ENCODE data around the gene SLC36A3. TPM values are rescaled to one million over a fixed set of nuclear protein-coding genes. Genes with fewer than 3 reads are reported as not detected.

The SLC36A3 gene
- total and polyA plus RNA-seq, 2 of the 8 experiments (the other 6 are each of a cell fraction or from before 2014, with no cell fraction given): not detected

DNA sequence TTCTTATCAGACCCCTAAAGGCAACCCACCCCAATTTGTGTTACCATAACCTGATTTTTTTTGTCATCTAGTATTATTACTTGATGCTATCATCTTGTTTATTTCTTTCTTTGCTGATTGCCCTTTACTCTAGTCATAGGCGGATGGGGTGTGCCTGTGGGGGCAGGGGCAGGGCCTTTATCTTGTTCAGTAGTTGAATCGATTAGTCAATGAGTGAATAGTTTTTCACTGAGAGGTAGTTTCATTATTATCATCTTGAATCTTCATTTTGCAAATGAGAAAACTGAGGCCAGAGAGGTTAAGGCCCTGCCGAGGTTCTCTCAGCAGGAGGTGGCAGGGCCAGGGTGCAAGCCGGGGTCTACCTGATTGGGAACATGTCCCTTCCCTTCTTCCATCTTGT is 60.0 kb downstream of the SLC36A3 start:
- no peak overlapping the region for H3K27ac ChIP-seq (ENCODE audit: low read depth, low read length)
- ChIA-PET CTCF (ENCODE audit: partially characterized antibody) (interaction anchor here (7.4 kb wide), 1 partner anchor 15 kb away, joined by 75 read pairs; no protein-coding TSS in a partner anchor), POLR2A (ENCODE audit: partially characterized antibody) (no interaction called here)
- H4K20me1 ChIP-seq (replicated peaks in 1 of 2; ENCODE audit: control insufficient read depth in 1 of 2, insufficient read depth in 2 of 2, low read length in 2 of 2): no peaks in the 10 kb centered on the region
- H4K5ac ChIP-seq (ENCODE audit: insufficient read length, low read depth, low read length): no peak overlapping the region
- H3K79me2 ChIP-seq (ENCODE audit: control insufficient read depth in 1 of 2, insufficient read depth in 2 of 2, low read length in 2 of 2): no peaks in the 10 kb centered on the region
- H3K9me3 ChIP-seq (ENCODE audit: insufficient read depth in 2 of 2, low read depth in 1 of 2, low read length in 1 of 2): no peaks in the 10 kb centered on the region
- H2BK5ac ChIP-seq (ENCODE audit: low read depth, low read length): no peak overlapping the region
- no peak for DNase-seq (ENCODE audit: low read depth in 1 of 2, low spot score in 2 of 2)
- H3K4me3 ChIP-seq (ENCODE audit: extremely low read depth in 1 of 4, insufficient read depth in 2 of 4, low read depth in 3 of 4, low read length in 4 of 4): no peak overlapping the region
- H4K8ac ChIP-seq (ENCODE audit: extremely low read depth, insufficient read depth, low read length): no peak overlapping the region
- no peak for FAIRE-seq
- H2BK15ac ChIP-seq (ENCODE audit: low read length): no peak overlapping the region
- no peak overlapping the region for H4K91ac ChIP-seq (replicated peaks; ENCODE audit: insufficient read length, low read length)
- H3K18ac ChIP-seq (ENCODE audit: extremely low read depth, low read length): no peak overlapping the region
- H3K23ac ChIP-seq (ENCODE audit: insufficient read length): no peak overlapping the region
- H3K14ac ChIP-seq (ENCODE audit: insufficient read length): no peak overlapping the region
- H3K4ac ChIP-seq (replicated peaks; ENCODE audit: insufficient read length, low read depth, low read length): no peak overlapping the region
- H3K79me1 ChIP-seq (ENCODE audit: low read depth, low read length): no peaks in the 10 kb centered on the region
- H3K4me2 ChIP-seq (ENCODE audit: insufficient read depth in 1 of 2, low read depth in 2 of 2, low read length in 2 of 2): no peak overlapping the region
- H2BK20ac ChIP-seq (ENCODE audit: low read length): no peak overlapping the region
- no peak overlapping the region for H3K9ac ChIP-seq (replicated peaks in 1 of 4; ENCODE audit: extremely low read depth in 1 of 4, low read depth in 3 of 4, low read length in 3 of 4)
- no peak overlapping the region for H2BK120ac ChIP-seq (replicated peaks; ENCODE audit: low read depth, low read length)
- WGBS, 2 experiments (ENCODE audit: extremely low coverage in 1 of 2, insufficient coverage in 1 of 2, insufficient read length in 1 of 2, insufficient replicate concordance in 2 of 2, low coverage in 1 of 2, low lambda C conversion rate in 2 of 2, missing lambda C conversion rate in 1 of 2): 87% methylated on average over 4 of the region's 4 CpGs; no CpG with 5 or more reads in 1 of the 2 experiments
- H3K56ac ChIP-seq (replicated peaks; ENCODE audit: insufficient read length, low read depth, low read length): no peak overlapping the region
- no peak overlapping the region for H2AK5ac ChIP-seq (ENCODE audit: low read depth, low read length)
- H3K36me3 ChIP-seq (ENCODE audit: control insufficient read depth in 2 of 4, insufficient read depth in 4 of 4, low read length in 3 of 4): no peaks in the 10 kb centered on the region; a peak in 1 of 8 replicates
- no peak overlapping the region for H2AFZ ChIP-seq (ENCODE audit: low read length)
- H2BK12ac ChIP-seq (ENCODE audit: low read depth, low read length): no peak overlapping the region
- H3K27me3 ChIP-seq (replicated peaks in 1 of 4; ENCODE audit: control insufficient read depth in 3 of 4, extremely low read depth in 1 of 4, insufficient read depth in 3 of 4, low read length in 3 of 4): no peaks in the 10 kb centered on the region
- no peaks in the 10 kb centered on the region for H3K23me2 ChIP-seq (ENCODE audit: low read depth, low read length)
- peaks cover 2 to 6% (median 6%) of the 10 kb centered on the region in 4 experiments; a peak in 5 of 7 replicates for H3K4me1 ChIP-seq (replicated peaks in 1 of 4; ENCODE audit: control insufficient read depth in 3 of 4, insufficient read depth in 4 of 4, low read length in 3 of 4)
- no peak for TF ChIP-seq RNF2 (IDR thresholded peaks at IDR 0.05; ENCODE audit: borderline replicate concordance, low read depth, low read length, missing control alignments, poor library complexity, severe bottlenecking)
- TF ChIP-seq RFX5 (IDR thresholded peaks at IDR 0.05; ENCODE audit: borderline replicate concordance, low read depth, low read length): no peak
- TF ChIP-seq RXRA (IDR thresholded peaks at IDR 0.05; ENCODE audit: insufficient read depth, low read depth, low read length): no peak
- TF ChIP-seq, protein P1, sequence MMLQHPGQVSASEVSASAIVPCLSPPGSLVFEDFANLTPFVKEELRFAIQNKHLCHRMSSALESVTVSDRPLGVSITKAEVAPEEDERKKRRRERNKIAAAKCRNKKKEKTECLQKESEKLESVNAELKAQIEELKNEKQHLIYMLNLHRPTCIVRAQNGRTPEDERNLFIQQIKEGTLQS (IDR thresholded peaks at IDR 0.05; ENCODE audit: insufficient read depth, low read depth, low read length): no peak

Measured in H1 (cell line).